ENCODE measurements around the gene ZNF256.

- TF ChIP-seq CTCF (tag by site-specific recombination; IDR thresholded peaks at IDR 0.05) (no peak), ZNF157 (tag by site-specific recombination; IDR thresholded peaks at IDR 0.05) (no peak), ZNF664 (tag by site-specific recombination; IDR thresholded peaks at IDR 0.05) (no peak), ZNF660 (tag by site-specific recombination; IDR thresholded peaks at IDR 0.05) (no peak), ZXDB (tag by site-specific recombination; IDR thresholded peaks at IDR 0.05) (no peak), ZNF514 (tag by site-specific recombination; IDR thresholded peaks at IDR 0.05) (no peak), ZIC2 (tag by site-specific recombination; IDR thresholded peaks at IDR 0.05) (no peak), REST (tag by site-specific recombination; IDR thresholded peaks at IDR 0.05) (no peak), ZBTB17 (tag by site-specific recombination; IDR thresholded peaks at IDR 0.05) (no peak)
Observed at GRCh38 chr19:57935731-57936130, 11.8 kb downstream of the ZNF256 start.

Data from HEK293 (cell line).